WI38 (cell line): Measurements from ENCODE around the gene RAI14.

Experiments
- H3K4me3 ChIP-seq: 2 replicates; pipeline ENCODE4 v1.5.1; 2011; ENCODE audit warnings: low read depth, mild to moderate bottlenecking, control low read depth, low read length
- CTCF ChIP-seq: IDR thresholded peaks from 2 replicates; pipeline ENCODE4 v1.5.1; 2012; ENCODE audit warnings: low read depth, mild to moderate bottlenecking, control low read depth, low read length

Gene RAI14

GRCh38 chr5:34686762-34687268 lies 30.7 kb downstream of the RAI14 start:
- H3K4me3 ChIP-seq, result no peak overlapping the region
- TF ChIP-seq CTCF, result no peak

- TF ChIP-seq CTCF, result no peak
- no peak overlapping the region for H3K4me3 ChIP-seq
These were observed 31.3 kb downstream of the RAI14 start for GRCh38 chr5:34687269-34688011.

DNA sequence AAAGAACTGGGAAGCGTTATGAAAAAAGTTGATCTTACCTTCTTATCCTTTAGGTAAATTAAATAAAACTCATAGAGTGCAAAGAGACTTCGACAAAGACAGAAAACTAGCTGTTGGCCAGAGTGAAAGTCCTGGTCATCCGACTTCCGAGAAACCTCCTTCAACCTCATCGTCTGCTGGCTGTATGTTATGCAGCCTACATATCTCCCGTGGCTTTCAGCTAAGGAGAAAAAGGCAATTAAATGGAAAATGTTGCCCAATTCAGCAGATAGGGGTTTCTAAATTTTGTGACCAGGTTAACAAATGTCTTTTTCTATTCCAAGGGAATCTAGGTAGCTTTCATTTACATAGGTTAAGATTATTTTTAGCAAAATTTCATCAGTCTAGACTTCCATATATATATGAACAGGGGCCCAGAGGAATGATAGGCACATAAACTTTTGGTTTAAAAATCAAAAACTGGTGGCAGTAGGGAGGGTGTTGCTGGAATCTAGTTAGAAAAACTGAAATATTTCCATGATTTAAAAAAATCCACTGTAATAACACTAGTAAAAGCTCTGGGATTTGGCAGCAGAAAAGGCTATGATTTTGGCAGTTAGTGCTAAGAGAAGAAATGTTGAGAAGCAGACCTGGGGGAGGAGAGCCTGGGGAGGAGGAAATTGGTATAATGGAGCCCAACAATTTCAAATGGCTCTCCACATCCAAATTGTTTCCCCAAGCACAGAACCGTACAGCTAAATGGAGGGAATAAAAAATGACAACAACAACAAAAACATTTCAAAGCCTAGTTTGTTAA lies 32.1 kb downstream of the RAI14 start:
- no peak overlapping the region for H3K4me3 ChIP-seq
- TF ChIP-seq CTCF, result no peak

DNA sequence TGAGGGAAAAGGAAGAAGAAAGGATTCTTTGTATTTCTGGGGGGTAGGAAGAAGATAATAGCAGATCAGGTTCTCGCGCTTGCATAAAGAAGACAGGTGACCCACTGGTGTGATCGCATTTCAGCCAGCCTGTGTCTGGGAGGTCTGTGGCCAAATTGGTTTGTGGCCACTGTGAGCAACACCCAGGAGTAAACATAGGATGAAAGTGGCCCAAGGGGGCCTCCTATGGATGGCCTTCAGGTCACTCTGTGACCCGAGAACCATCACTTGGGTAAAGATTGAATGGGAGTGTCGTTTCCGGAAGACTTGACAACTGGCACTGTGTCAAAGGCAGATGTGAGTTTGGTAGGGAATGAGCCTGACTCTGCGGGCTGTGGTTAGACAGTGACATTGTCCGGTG lies 34.2 kb downstream of the RAI14 start:
- H3K4me3 ChIP-seq, result no peak overlapping the region
- no peak for TF ChIP-seq CTCF

GRCh38 chr5:34690898-34691297 lies 34.8 kb downstream of the RAI14 start:
- TF ChIP-seq CTCF, result no peak

DNA sequence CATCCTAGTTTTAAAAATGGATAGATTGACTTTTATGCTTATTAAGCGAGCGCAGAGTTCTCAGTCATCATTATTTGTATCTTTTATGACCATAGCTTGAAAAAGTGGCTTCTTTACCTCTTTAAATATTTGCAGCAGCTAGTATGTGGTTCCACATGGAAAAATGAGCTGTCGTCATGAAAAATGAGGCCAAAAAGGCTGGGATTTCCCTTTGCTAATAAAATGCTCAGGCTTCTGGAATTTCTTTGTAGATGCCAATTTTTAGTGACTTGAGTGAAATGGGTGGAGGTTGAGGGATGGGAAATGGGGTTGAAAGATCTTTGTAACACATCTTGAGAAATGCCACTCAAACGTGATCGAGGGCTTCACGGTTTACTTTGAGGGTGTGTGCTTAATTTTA lies 35.2 kb downstream of the RAI14 start:
- H3K4me3 ChIP-seq, result no peak overlapping the region
- no peak for TF ChIP-seq CTCF

More at GRCh38 chr5:34690898-34691297, 34.8 kb downstream of the RAI14 start:
- H3K4me3 ChIP-seq, result no peak overlapping the region

GRCh38 chr5:34692786-34693185 lies 36.7 kb downstream of the RAI14 start:
- TF ChIP-seq CTCF, result no peak

More at GRCh38 chr5:34692786-34693185, 36.7 kb downstream of the RAI14 start:
- H3K4me3 ChIP-seq, result no peak overlapping the region
